Liver (tissue), 9 donors: ENCODE data around the gene XYLT2. TPM values are rescaled to one million over a fixed set of nuclear protein-coding genes. Genes with fewer than 3 reads are reported as not detected.

Source experiments
- DNase-seq: peaks from one replicate; pipeline ENCODE4 v3.0.0-alpha.2; 2017; ENCODE audit warnings: low spot score
- H3K27ac ChIP-seq, 2 donors: one replicate each; pipeline ENCODE4 v1.7.0; 2013; ENCODE audit warnings: inconsistent platforms in 2 of 2, low read length in 2 of 2, control low read depth in 1 of 2, low read depth in 1 of 2, mild to moderate bottlenecking in 1 of 2
- H3K27me3 ChIP-seq, 4 donors: one replicate each; pipeline versions ENCODE4 v1.6.1 to v1.7.0; 2013; ENCODE audit warnings: low read length in 3 of 4, inconsistent platforms in 1 of 4, mild to moderate bottlenecking in 1 of 4, moderate library complexity in 1 of 4; ENCODE audit not compliant: control insufficient read depth in 4 of 4, insufficient read depth in 4 of 4
- H3K36me3 ChIP-seq, 4 donors: one replicate each; pipeline versions ENCODE4 v1.6.1 to v1.7.0; 2013; ENCODE audit warnings: low read length in 3 of 4, mild to moderate bottlenecking in 3 of 4, low read depth in 1 of 4, moderate library complexity in 1 of 4; ENCODE audit not compliant: control insufficient read depth in 4 of 4, insufficient read depth in 3 of 4
- H3K4me1 ChIP-seq, 4 donors: one replicate each; pipeline versions ENCODE4 v1.6.1 to v1.7.0; 2013; ENCODE audit warnings: low read length in 3 of 4, mild to moderate bottlenecking in 3 of 4, moderate library complexity in 1 of 4; ENCODE audit not compliant: control insufficient read depth in 4 of 4, insufficient read depth in 4 of 4
- H3K4me3 ChIP-seq, 3 donors: one replicate each; pipeline versions ENCODE4 v1.6.1 to v1.7.0; 2013; ENCODE audit warnings: low read length in 3 of 3, control low read depth in 1 of 3, low read depth in 1 of 3, mild to moderate bottlenecking in 1 of 3
- H3K9ac ChIP-seq, 2 donors: one replicate each; pipeline ENCODE4 v1.7.0; 2013; ENCODE audit warnings: low read length in 2 of 2, mild to moderate bottlenecking in 2 of 2, moderate library complexity in 2 of 2, control low read depth in 1 of 2, low read depth in 1 of 2
- H3K9me3 ChIP-seq, 4 donors: one replicate each; pipeline versions ENCODE4 v1.6.1 to v1.7.0; 2013; ENCODE audit warnings: low read length in 3 of 4; ENCODE audit not compliant: control insufficient read depth in 4 of 4
- ATF3 ChIP-seq: IDR thresholded peaks from 2 replicates; pipeline ENCODE4 v1.6.1; 2016; ENCODE audit warnings: antibody characterized with exemption
- CTCF ChIP-seq: fragments of 150-350 bp; IDR thresholded peaks from 2 replicates; pipeline ENCODE4 v1.5.1; 2017; ENCODE audit warnings: improper control_type of control experiment, low read depth, low read length; ENCODE audit not compliant: missing input control
- EGR1 ChIP-seq, 2 donors: IDR thresholded peaks; 2 replicates each; pipeline ENCODE4 v1.6.1; 2016 to 2018; ENCODE audit warnings: antibody characterized with exemption in 2 of 2, low read depth in 2 of 2
- FOXA1 ChIP-seq: IDR thresholded peaks from 2 replicates; pipeline ENCODE4 v1.6.1; 2016; ENCODE audit warnings: antibody characterized with exemption
- FOXA2 ChIP-seq: IDR thresholded peaks from 2 replicates; pipeline ENCODE4 v1.6.1; 2016; ENCODE audit warnings: antibody characterized with exemption
- GABPA ChIP-seq, 2 donors: IDR thresholded peaks in 1 of 2; conservative IDR thresholded peaks in 1 of 2; 2 replicates each; pipeline ENCODE4 v1.6.1; 2016; ENCODE audit warnings: antibody characterized with exemption in 2 of 2, mild to moderate bottlenecking in 1 of 2, moderate library complexity in 1 of 2
- HNF4A ChIP-seq, 2 donors: conservative IDR thresholded peaks; 2 replicates each; pipeline ENCODE4 v1.6.1; 2016; ENCODE audit warnings: antibody characterized with exemption in 2 of 2, mild to moderate bottlenecking in 2 of 2
- HNF4G ChIP-seq: IDR thresholded peaks from 2 replicates; pipeline ENCODE4 v1.6.1; 2016; ENCODE audit warnings: antibody characterized with exemption
- JUND ChIP-seq, 2 donors: IDR thresholded peaks; 2 replicates each; pipeline ENCODE4 v1.6.1; 2016; ENCODE audit warnings: antibody characterized with exemption in 2 of 2
- MAX ChIP-seq: IDR thresholded peaks from 2 replicates; pipeline ENCODE4 v1.6.1; 2016; ENCODE audit warnings: antibody characterized with exemption
- NR2F2 ChIP-seq: IDR thresholded peaks from 2 replicates; pipeline ENCODE4 v1.6.1; 2016; ENCODE audit warnings: antibody characterized with exemption
- RAD21 ChIP-seq, 2 donors: IDR thresholded peaks; 2 replicates each; pipeline ENCODE4 v1.6.1; 2016; ENCODE audit warnings: antibody characterized with exemption in 2 of 2, mild to moderate bottlenecking in 2 of 2
- REST ChIP-seq: IDR thresholded peaks from 2 replicates; pipeline ENCODE4 v1.6.1; 2016; ENCODE audit warnings: antibody characterized with exemption, mild to moderate bottlenecking
- RXRA ChIP-seq, 2 donors: IDR thresholded peaks; 2 replicates each; pipeline ENCODE4 v1.6.1; 2017 to 2018; ENCODE audit warnings: antibody characterized with exemption in 2 of 2, mild to moderate bottlenecking in 1 of 2
- SP1 ChIP-seq: IDR thresholded peaks from 2 replicates; pipeline ENCODE4 v1.6.1; 2018; ENCODE audit warnings: antibody characterized with exemption, mild to moderate bottlenecking
- TAF1 ChIP-seq: conservative IDR thresholded peaks from 2 replicates; pipeline ENCODE4 v1.6.1; 2016; ENCODE audit warnings: antibody characterized with exemption, mild to moderate bottlenecking
- YY1 ChIP-seq: IDR thresholded peaks from 2 replicates; pipeline ENCODE4 v1.6.1; 2016; ENCODE audit warnings: antibody characterized with exemption, mild to moderate bottlenecking
- ZBTB33 ChIP-seq: IDR thresholded peaks from 2 replicates; pipeline ENCODE4 v1.6.1; 2016; ENCODE audit warnings: antibody characterized with exemption
- WGBS: extraction: QIAGEN DNeasy Blood & Tissue Kit; methylation state at CpG from one replicate; pipeline ENCODE4 v1.1.7; 2013; 5-methylcytosine and 5-hydroxymethylcytosine counted together
- polyA plus RNA-seq, 2 donors: library from polyadenylated mRNA; stranded (reverse) in 1 of 2; unstranded in 1 of 2; fragments of 200-250 nt in 1 of 2; fragments of >200 nt in 1 of 2; fragmentation: Nextera tagmentation in 1 of 2; extraction: Ambion mirVana in 1 of 2; gene quantifications; one replicate each; pipeline versions ENCODE4 v1.2.1 to v1.2.3, GENCODE V29; 2013 to 2015
- total RNA-seq, 2 donors: library from RNA; depleted of rRNA; stranded (reverse); fragments of >200 nt; gene quantifications; one replicate each; pipeline ENCODE4 v1.2.3, GENCODE V29; 2014
- donor health status: healthy.
- donor health status: healthy.
- donor health status: healthy.
- donor health status: healthy.
- donor health status: healthy.

The XYLT2 gene
- total and polyA plus RNA-seq, 4 donors: 5.3 to 11.3 (median 8.2) TPM

- 68% methylated on average over 7 of the region's 7 CpGs for WGBS
- no peak overlapping the region for H3K9ac ChIP-seq
- H3K9me3 ChIP-seq: no peaks in the 10 kb centered on the region
- DNase-seq: no peak
- peaks cover 0 to 6% (median 3%) of the 10 kb centered on the region in 4 donors for H3K4me1 ChIP-seq
- no peaks in the 10 kb centered on the region for H3K27me3 ChIP-seq
- peaks cover 2 to 36% (median 20%) of the 10 kb centered on the region in 4 donors for H3K36me3 ChIP-seq
- no peak overlapping the region for H3K4me3 ChIP-seq
- no peak overlapping the region for H3K27ac ChIP-seq
- no peak for TF ChIP-seq CTCF
- no peak for TF ChIP-seq HNF4A (conservative IDR thresholded peaks at IDR 0.05)
- TF ChIP-seq RAD21 (IDR thresholded peaks at IDR 0.05): no peak
- no peak for TF ChIP-seq NR2F2
- no peak for TF ChIP-seq SP1
- no peak for TF ChIP-seq MAX
- TF ChIP-seq RXRA (IDR thresholded peaks at IDR 0.05): no peak
- no peak for TF ChIP-seq FOXA1
- TF ChIP-seq FOXA2: no peak
- TF ChIP-seq TAF1: no peak
- no peak for TF ChIP-seq GABPA (IDR thresholded peaks at IDR 0.05 in 1 of 2, conservative IDR thresholded peaks at IDR 0.05 in 1 of 2)
- no peak for TF ChIP-seq ATF3
- no peak for TF ChIP-seq YY1
These were observed 16.7 kb downstream of the XYLT2 start for GRCh38 chr17:50362661-50363060.

GRCh38 chr17:50363217-50364060 lies 17.5 kb downstream of the XYLT2 start:
- Histone ChIP-seq H3K27ac (no peak overlapping the region), H3K27me3 (no peaks in the 10 kb centered on the region), H3K9me3 (no peaks in the 10 kb centered on the region), H3K36me3 (peaks cover 8 to 39% (median 24%) of the 10 kb centered on the region in 4 donors), H3K4me1 (peaks cover 0 to 6% (median 3%) of the 10 kb centered on the region in 4 donors), H3K9ac (no peak overlapping the region), H3K4me3 (no peak overlapping the region)
- TF ChIP-seq YY1 (no peak), JUND (IDR thresholded peaks at IDR 0.05) (no peak), CTCF (no peak), NR2F2 (no peak), REST (no peak), RXRA (IDR thresholded peaks at IDR 0.05) (no peak), HNF4A (conservative IDR thresholded peaks at IDR 0.05) (no peak), GABPA (IDR thresholded peaks at IDR 0.05 in 1 of 2, conservative IDR thresholded peaks at IDR 0.05 in 1 of 2) (no peak), MAX (no peak), HNF4G (no peak), EGR1 (IDR thresholded peaks at IDR 0.05; ENCODE audit: low read depth in 2 of 2) (no peak), ZBTB33 (no peak)
- DNase-seq: no peak
- WGBS: 74% methylated on average over 8 of the region's 8 CpGs
